Aorta (tissue), 5 donors: ENCODE measurements around the gene IL22RA1. TPM values are rescaled to one million over a fixed set of nuclear protein-coding genes. Genes with fewer than 3 reads are reported as not detected.

Experiments
- ATAC-seq: fragments of 200-7000 bp; cut with Tn5 transposase; one replicate; pipeline ENCODE4 v1.9.1; 2022; ENCODE audit warnings: moderate library complexity; ENCODE audit not compliant: low FRiP score
- DNase-seq, 2 donors: peaks; one replicate each; pipeline ENCODE4 v3.0.0-alpha.2; 2020
- H3K27ac ChIP-seq, 2 donors: one replicate each; pipeline ENCODE4 v1.5.1; 2013; ENCODE audit warnings: low read length in 2 of 2, mild to moderate bottlenecking in 2 of 2, moderate library complexity in 2 of 2, control low read depth in 1 of 2, inconsistent platforms in 1 of 2, low read depth in 1 of 2
- H3K27me3 ChIP-seq, 2 donors: one replicate each; pipeline ENCODE4 v1.6.1; 2013; ENCODE audit warnings: control low read depth in 1 of 2, low read length in 1 of 2, mild to moderate bottlenecking in 1 of 2, moderate library complexity in 1 of 2; ENCODE audit not compliant: insufficient read depth in 2 of 2, control insufficient read depth in 1 of 2
- H3K36me3 ChIP-seq, 2 donors: one replicate each; pipeline ENCODE4 v1.6.1; 2013; ENCODE audit warnings: control low read depth in 1 of 2, low read length in 1 of 2, mild to moderate bottlenecking in 1 of 2; ENCODE audit not compliant: insufficient read depth in 2 of 2, control insufficient read depth in 1 of 2
- H3K4me1 ChIP-seq, 2 donors: one replicate each; pipeline ENCODE4 v1.6.1; 2013; ENCODE audit warnings: low read length in 2 of 2, control low read depth in 1 of 2, mild to moderate bottlenecking in 1 of 2, moderate library complexity in 1 of 2; ENCODE audit not compliant: insufficient read depth in 2 of 2, control insufficient read depth in 1 of 2
- H3K4me3 ChIP-seq, 2 donors: one replicate each; pipeline ENCODE4 v1.5.1; 2013; ENCODE audit warnings: low read length in 2 of 2, control low read depth in 1 of 2, mild to moderate bottlenecking in 1 of 2
- H3K9me3 ChIP-seq: one replicate; pipeline ENCODE4 v1.6.1; 2013; ENCODE audit warnings: mild to moderate bottlenecking, low read length; ENCODE audit not compliant: control insufficient read depth
- WGBS, 2 donors: extraction: QIAGEN DNeasy Blood & Tissue Kit; methylation state at CpG; one replicate each; pipeline ENCODE4 v1.1.7; 2013; 5-methylcytosine and 5-hydroxymethylcytosine counted together
- intact Hi-C, 2 donors: fragments of 100-400 bp; cut with DNase I; formaldehyde crosslinking; loops; one replicate each; pipeline versions ENCODE4 v1.14.2 to v1.15.0; 2022
- polyA plus RNA-seq, 2 donors: library from polyadenylated mRNA; stranded (reverse); fragments of 200-250 nt; gene quantifications; one replicate each; pipeline ENCODE4 v1.2.3, GENCODE V29; 2013
- total RNA-seq, 2 donors: library from RNA; stranded (reverse); fragmentation: NEBNext Ultra II Directional; extraction: Animal tissue kit (Norgen Biotek cat#: 25700); gene quantifications; one replicate each; pipeline ENCODE4 v1.2.1, GENCODE V29; 2021
- donor health status: healthy with polysubstance abuse.
- donor health status: Bipolar disorder and iron deficiency.
- donor health status: DM: no; HTN: no; CAD: no.
- donor health status: DM: no; HTN: no; CAD: no.
- donor health status: DM: yes; HTN: yes; CAD: no.

IL22RA1 gene
- total and polyA plus RNA-seq, 4 donors = 0.18 to 2.4 (median 0.23) TPM; not detected in 1

DNA sequence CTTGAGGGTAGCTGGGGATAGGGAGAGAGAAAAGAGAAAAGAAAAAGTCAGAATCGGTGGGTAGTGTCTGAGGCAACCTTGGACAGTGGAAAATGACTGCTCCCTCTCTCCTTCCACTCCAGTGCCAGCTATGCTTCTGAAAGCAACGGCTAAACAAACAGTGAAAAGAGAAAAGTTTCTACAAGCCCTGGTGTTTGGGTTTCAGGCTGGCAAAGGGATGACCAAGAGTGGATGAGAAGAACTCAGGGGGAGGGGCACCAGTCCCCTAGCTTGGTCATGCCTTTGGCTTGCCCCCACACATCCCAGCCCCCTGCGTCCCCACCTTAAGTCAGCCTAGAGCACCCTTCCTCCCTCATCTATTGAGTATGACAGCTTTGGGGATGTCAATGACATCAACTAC lies 8.6 kb downstream of the IL22RA1 start:
- H3K9me3 ChIP-seq = no peaks in the 10 kb centered on the region
- intact Hi-C loops = no loop called here
- no peaks in the 10 kb centered on the region for H3K4me1 ChIP-seq
- no peaks in the 10 kb centered on the region for H3K27me3 ChIP-seq
- no peak overlapping the region for H3K4me3 ChIP-seq
- ATAC-seq = no peak
- WGBS, 2 donors = 68 to 81% methylated on average over 3 of the region's 3 CpGs
- no peak overlapping the region for H3K27ac ChIP-seq
- no peaks in the 10 kb centered on the region for H3K36me3 ChIP-seq
- peak; percentile 8 to 20 for DNase-seq

DNA sequence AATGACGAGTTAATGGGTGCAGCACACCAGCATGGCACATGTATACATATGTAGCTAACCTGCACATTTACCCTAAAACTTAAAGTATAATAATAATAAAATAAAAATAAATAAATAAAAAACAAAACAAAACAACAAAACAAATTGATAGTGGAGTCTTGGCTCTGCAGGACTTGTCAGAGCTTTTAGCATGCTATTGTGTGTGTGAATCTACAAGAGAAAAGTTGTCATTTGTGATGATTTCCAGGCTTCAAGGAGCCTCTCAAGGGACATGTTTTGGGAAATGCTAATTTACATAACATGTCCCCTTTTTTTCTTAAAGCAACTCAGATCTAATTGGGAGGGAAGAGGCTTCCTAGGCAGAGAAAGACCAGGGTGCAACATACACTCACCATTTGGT lies 9.1 kb downstream of the IL22RA1 start:
- DNase-seq = no peak
- 90 to 95% methylated on average over 1 of the region's 1 CpG for WGBS, 2 donors

DNA sequence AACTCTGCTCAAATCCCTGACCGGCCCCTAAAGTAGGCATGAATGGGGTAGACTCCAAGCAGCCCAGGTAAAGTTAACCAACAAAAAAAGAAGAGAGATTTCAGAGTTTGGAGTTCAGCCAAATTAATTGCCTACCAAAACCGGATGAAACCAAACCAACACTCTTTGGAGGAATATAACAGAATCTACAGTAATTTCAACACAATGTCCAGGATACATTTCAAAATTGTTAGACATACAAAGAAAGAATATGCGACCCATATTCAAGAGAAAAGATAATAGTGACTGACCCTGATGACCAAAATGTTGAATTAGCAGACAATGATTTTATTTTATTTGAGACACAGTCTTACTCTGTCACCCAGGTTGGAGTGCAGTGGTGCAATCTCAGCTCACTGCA lies 12.6 kb downstream of the IL22RA1 start:
- Histone ChIP-seq H3K27me3 (no peaks in the 10 kb centered on the region), H3K36me3 (no peaks in the 10 kb centered on the region), H3K9me3 (no peaks in the 10 kb centered on the region), H3K27ac (no peak overlapping the region), H3K4me3 (no peak overlapping the region), H3K4me1 (peaks cover 0 to 3% of the 10 kb centered on the region in 2 donors)
- WGBS, 2 donors = 81 to 82% methylated on average over 3 of the region's 3 CpGs
- intact Hi-C loops = no loop called here
- ATAC-seq (no peak), DNase-seq (no peak)

More for the DNA sequence above, 9.1 kb downstream of the IL22RA1 start:
- Histone ChIP-seq H3K27me3 (no peaks in the 10 kb centered on the region), H3K9me3 (no peaks in the 10 kb centered on the region), H3K27ac (no peak overlapping the region), H3K4me3 (no peak overlapping the region), H3K4me1 (no peaks in the 10 kb centered on the region), H3K36me3 (no peaks in the 10 kb centered on the region)
- no peak for ATAC-seq
- intact Hi-C loops = no loop called here

- DNase-seq (peak in 1 of 2 donors; percentile 35), ATAC-seq (no peak)
- H3K4me3 ChIP-seq = no peak overlapping the region
- intact Hi-C loops = no loop called here
- H3K36me3 ChIP-seq = no peaks in the 10 kb centered on the region
- H3K9me3 ChIP-seq = no peaks in the 10 kb centered on the region
- 79 to 89% methylated on average over 7 of the region's 7 CpGs for WGBS, 2 donors
- no peak overlapping the region for H3K27ac ChIP-seq
- peaks cover 0 to 3% of the 10 kb centered on the region in 2 donors for H3K4me1 ChIP-seq
- H3K27me3 ChIP-seq = no peaks in the 10 kb centered on the region
Measured at GRCh38 chr1:24127801-24128363, 15.1 kb downstream of the IL22RA1 start.

- Histone ChIP-seq H3K9me3 (no peaks in the 10 kb centered on the region), H3K4me1 (peaks cover 0 to 3% of the 10 kb centered on the region in 2 donors), H3K27me3 (no peaks in the 10 kb centered on the region), H3K36me3 (no peaks in the 10 kb centered on the region), H3K4me3 (no peak overlapping the region), H3K27ac (no peak overlapping the region)
- DNase-seq (peak in 1 of 2 donors; percentile 1), ATAC-seq (no peak)
- intact Hi-C loops = no loop called here
- WGBS, 2 donors = 93 to 94% methylated on average over 3 of the region's 3 CpGs
Measured at GRCh38 chr1:24127134-24127800, 15.7 kb downstream of the IL22RA1 start.

GRCh38 chr1:24126672-24127023 lies 16.3 kb downstream of the IL22RA1 start:
- Histone ChIP-seq H3K9me3 (no peaks in the 10 kb centered on the region), H3K4me1 (peaks cover 0 to 3% of the 10 kb centered on the region in 2 donors), H3K36me3 (no peaks in the 10 kb centered on the region), H3K27ac (no peak overlapping the region), H3K4me3 (no peak overlapping the region), H3K27me3 (no peaks in the 10 kb centered on the region)
- WGBS, 2 donors = 75 to 81% methylated on average over 5 of the region's 5 CpGs
- intact Hi-C loops = no loop called here
- no peak for ATAC-seq
- DNase-seq = no peak

DNA sequence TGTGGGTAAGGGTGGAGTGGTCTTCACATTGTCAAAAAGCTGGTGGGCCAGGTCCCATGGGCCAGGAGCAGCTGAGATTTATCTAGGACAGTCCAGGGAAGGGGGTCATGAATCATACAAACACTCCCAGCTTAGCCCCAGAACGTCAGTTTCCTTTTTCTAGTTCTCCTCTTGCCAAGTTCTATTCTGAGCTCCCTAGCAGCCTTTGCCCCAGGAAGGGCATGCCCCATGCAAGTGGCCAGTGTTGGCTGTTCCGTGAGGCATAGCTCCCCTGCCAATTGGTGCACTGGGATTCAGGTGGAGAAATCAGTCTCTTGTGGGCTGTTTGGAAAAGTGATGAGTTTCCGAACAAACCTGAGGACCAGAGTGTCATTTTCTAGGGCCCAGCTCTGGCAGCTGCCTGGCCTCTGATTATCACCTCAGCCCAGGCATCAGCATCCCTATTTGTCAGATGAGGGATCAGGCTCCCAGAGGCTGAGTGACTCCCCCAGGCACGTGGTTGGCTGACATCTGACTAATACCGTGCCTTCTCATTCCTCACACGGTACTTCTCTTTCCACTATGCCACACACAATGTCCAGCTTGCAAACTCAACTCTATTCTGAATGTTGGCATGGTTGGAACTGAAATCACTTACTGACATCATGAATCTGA lies 16.8 kb downstream of the IL22RA1 start:
- peak overlapping the region in 1 of 2 donors; percentile 9 for H3K27ac ChIP-seq
- WGBS, 2 donors = 21 to 24% methylated on average over 6 of the region's 6 CpGs
- H3K27me3 ChIP-seq = no peaks in the 10 kb centered on the region
- no peaks in the 10 kb centered on the region for H3K9me3 ChIP-seq
- H3K36me3 ChIP-seq = no peaks in the 10 kb centered on the region
- H3K4me1 ChIP-seq = peaks cover 0 to 3% of the 10 kb centered on the region in 2 donors
- DNase-seq (peak in 1 of 2 donors; percentile 75), ATAC-seq (peak; percentile 45)
- intact Hi-C loops = no loop called here
- no peak overlapping the region for H3K4me3 ChIP-seq

- no peaks in the 10 kb centered on the region for H3K9me3 ChIP-seq
- peaks cover 0 to 3% of the 10 kb centered on the region in 2 donors for H3K4me1 ChIP-seq
- H3K4me3 ChIP-seq = no peak overlapping the region
- H3K27me3 ChIP-seq = no peaks in the 10 kb centered on the region
- DNase-seq = no peak
- no peak for ATAC-seq
- intact Hi-C loops = no loop called here
- H3K27ac ChIP-seq = no peak overlapping the region
- H3K36me3 ChIP-seq = no peaks in the 10 kb centered on the region
- 82 to 84% methylated on average over 4 of the region's 4 CpGs for WGBS, 2 donors
Measured at GRCh38 chr1:24125456-24125855, 17.5 kb downstream of the IL22RA1 start.

DNA sequence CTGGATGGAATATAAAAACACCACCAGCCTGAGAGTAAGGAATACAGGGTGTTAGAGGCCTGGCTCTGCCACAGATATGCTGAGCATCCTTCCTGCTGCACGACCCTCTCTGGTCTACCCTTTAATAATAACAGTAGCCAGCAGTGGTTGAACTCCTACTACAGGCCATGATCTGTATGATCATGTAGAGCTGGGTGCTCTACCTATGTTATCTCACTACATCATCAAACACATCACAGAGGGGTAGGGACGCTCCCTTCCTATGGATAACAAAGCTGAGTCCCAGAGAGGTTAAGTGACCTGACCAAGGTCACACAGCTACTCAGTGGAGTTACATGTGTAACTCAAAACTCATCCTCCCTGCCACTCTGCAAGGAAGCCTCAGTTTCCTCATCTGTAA lies 18.0 kb downstream of the IL22RA1 start:
- H3K4me1 ChIP-seq = peaks cover 0 to 3% of the 10 kb centered on the region in 2 donors
- no peak for DNase-seq
- no peak overlapping the region for H3K27ac ChIP-seq
- no peaks in the 10 kb centered on the region for H3K27me3 ChIP-seq
- H3K9me3 ChIP-seq = no peaks in the 10 kb centered on the region
- 80 to 85% methylated on average over 2 of the region's 2 CpGs for WGBS, 2 donors
- H3K4me3 ChIP-seq = no peak overlapping the region
- no peak for ATAC-seq
- no peaks in the 10 kb centered on the region for H3K36me3 ChIP-seq
- intact Hi-C loops = no loop called here
